Measurements from ENCODE around the gene PCYOX1L. TPM values are rescaled to one million over a fixed set of nuclear protein-coding genes. Genes with fewer than 3 reads are reported as not detected.

Gene PCYOX1L
- total and polyA plus RNA-seq, 10 donors: 5.4 to 13.0 (median 7.9) TPM

DNA sequence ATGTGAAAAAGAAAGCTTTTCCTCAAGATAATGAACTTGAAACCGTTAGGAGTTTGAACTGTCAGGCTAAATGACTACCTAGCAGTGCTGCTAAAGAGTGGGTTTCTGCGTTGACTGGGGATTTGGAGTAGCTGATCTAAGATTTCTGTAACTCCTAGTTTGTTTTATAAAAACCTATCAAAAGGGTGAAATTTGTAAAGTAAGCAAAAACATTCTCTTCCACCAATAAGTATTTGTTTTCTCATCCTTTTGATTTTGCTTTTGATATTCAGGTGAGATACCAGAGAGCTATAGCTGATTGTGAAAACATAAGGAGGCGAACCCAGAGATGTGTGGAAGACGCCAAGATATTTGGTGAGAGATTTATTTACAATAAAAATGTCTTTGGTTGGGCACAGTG, 8.5 kb upstream of the PCYOX1L start:
- Histone ChIP-seq H3K4me3 (no peak overlapping the region), H3K27ac (peak overlapping the region in 1 of 8 donors; percentile 55), H3K4me1 (peaks cover 11 to 73% (median 30%) of the 10 kb centered on the region in 6 donors), H3K27me3 (replicated peaks in 1 of 7) (no peaks in the 10 kb centered on the region), H3K36me3 (peaks cover 0 to 72% (median 53%) of the 10 kb centered on the region in 6 donors), H3K9me3 (no peaks in the 10 kb centered on the region)
- DNase-seq: no peak
- TF ChIP-seq POLR2AphosphoS5 (IDR thresholded peaks at IDR 0.05) (no peak), POLR2A (IDR thresholded peaks at IDR 0.05) (no peak)
- TF ChIP-seq, protein P1, sequence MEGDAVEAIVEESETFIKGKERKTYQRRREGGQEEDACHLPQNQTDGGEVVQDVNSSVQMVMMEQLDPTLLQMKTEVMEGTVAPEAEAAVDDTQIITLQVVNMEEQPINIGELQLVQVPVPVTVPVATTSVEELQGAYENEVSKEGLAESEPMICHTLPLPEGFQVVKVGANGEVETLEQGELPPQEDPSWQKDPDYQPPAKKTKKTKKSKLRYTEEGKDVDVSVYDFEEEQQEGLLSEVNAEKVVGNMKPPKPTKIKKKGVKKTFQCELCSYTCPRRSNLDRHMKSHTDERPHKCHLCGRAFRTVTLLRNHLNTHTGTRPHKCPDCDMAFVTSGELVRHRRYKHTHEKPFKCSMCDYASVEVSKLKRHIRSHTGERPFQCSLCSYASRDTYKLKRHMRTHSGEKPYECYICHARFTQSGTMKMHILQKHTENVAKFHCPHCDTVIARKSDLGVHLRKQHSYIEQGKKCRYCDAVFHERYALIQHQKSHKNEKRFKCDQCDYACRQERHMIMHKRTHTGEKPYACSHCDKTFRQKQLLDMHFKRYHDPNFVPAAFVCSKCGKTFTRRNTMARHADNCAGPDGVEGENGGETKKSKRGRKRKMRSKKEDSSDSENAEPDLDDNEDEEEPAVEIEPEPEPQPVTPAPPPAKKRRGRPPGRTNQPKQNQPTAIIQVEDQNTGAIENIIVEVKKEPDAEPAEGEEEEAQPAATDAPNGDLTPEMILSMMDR (IDR thresholded peaks at IDR 0.05 in 8 of 11, conservative IDR thresholded peaks at IDR 0.05 in 3 of 11): no peak
- intact Hi-C loops (cut with DNase I; ENCODE audit: low total_unique reads): no loop called here
- 90 to 96% (median 91%) methylated on average over 4 of the region's 4 CpGs for WGBS, 5 donors

GRCh38 chr5:149352169-149352568, 5.7 kb upstream of the PCYOX1L start:
- H3K4me3 ChIP-seq: no peak overlapping the region
- no peak overlapping the region for H3K27ac ChIP-seq
- H3K4me1 ChIP-seq: peaks cover 0 to 54% (median 16%) of the 10 kb centered on the region in 6 donors
- intact Hi-C loops (cut with DNase I; ENCODE audit: low total_unique reads): no loop called here
- no peak for TF ChIP-seq POLR2AphosphoS5 (IDR thresholded peaks at IDR 0.05)
- TF ChIP-seq, protein P1 (IDR thresholded peaks at IDR 0.05 in 8 of 11, conservative IDR thresholded peaks at IDR 0.05 in 3 of 11): no peak
- no peak for TF ChIP-seq POLR2A (IDR thresholded peaks at IDR 0.05)
- H3K27me3 ChIP-seq (replicated peaks in 1 of 7): no peaks in the 10 kb centered on the region
- 66 to 85% (median 79%) methylated on average over 4 of the region's 4 CpGs for WGBS, 5 donors
- no peak for DNase-seq
- no peaks in the 10 kb centered on the region for H3K9me3 ChIP-seq
- peaks cover 0 to 88% (median 58%) of the 10 kb centered on the region in 6 donors for H3K36me3 ChIP-seq

GRCh38 chr5:149353911-149354310, 3.9 kb upstream of the PCYOX1L start:
- Histone ChIP-seq H3K27ac (no peak overlapping the region), H3K27me3 (replicated peaks in 1 of 7) (no peaks in the 10 kb centered on the region), H3K36me3 (peaks cover 0 to 72% (median 50%) of the 10 kb centered on the region in 6 donors), H3K9me3 (no peaks in the 10 kb centered on the region), H3K4me1 (peaks cover 4 to 52% (median 16%) of the 10 kb centered on the region in 6 donors), H3K4me3 (no peak overlapping the region)
- TF ChIP-seq POLR2AphosphoS5 (IDR thresholded peaks at IDR 0.05): no peak
- TF ChIP-seq, protein P1 (IDR thresholded peaks at IDR 0.05 in 8 of 11, conservative IDR thresholded peaks at IDR 0.05 in 3 of 11): no peak
- no peak for TF ChIP-seq POLR2A (IDR thresholded peaks at IDR 0.05)
- no peak for DNase-seq
- 88 to 97% (median 96%) methylated on average over 2 of the region's 2 CpGs for WGBS, 5 donors
- intact Hi-C loops (cut with DNase I; ENCODE audit: low total_unique reads): no loop called here

GRCh38 chr5:149355688-149356087, 2.2 kb upstream of the PCYOX1L start:
- intact Hi-C loops (cut with DNase I; ENCODE audit: low total_unique reads): no loop called here
- Histone ChIP-seq H3K36me3 (peaks cover 0 to 54% (median 32%) of the 10 kb centered on the region in 6 donors), H3K27me3 (replicated peaks in 1 of 7) (no peaks in the 10 kb centered on the region), H3K4me1 (peaks cover 4 to 62% (median 29%) of the 10 kb centered on the region in 6 donors), H3K4me3 (no peak overlapping the region), H3K9me3 (no peaks in the 10 kb centered on the region), H3K27ac (no peak overlapping the region)
- 90 to 100% (median 92%) methylated on average over 1 of the region's 1 CpG for WGBS, 5 donors
- no peak for TF ChIP-seq POLR2A (IDR thresholded peaks at IDR 0.05)
- no peak for TF ChIP-seq POLR2AphosphoS5 (IDR thresholded peaks at IDR 0.05)
- TF ChIP-seq, protein P1 (IDR thresholded peaks at IDR 0.05 in 8 of 11, conservative IDR thresholded peaks at IDR 0.05 in 3 of 11): no peak
- DNase-seq: no peak

Data from spleen (tissue), 11 donors.